Activated gamma-delta T cell treated with Interleukin-2 at 50 U/mL for 16 hours (primary cell): Measurements from ENCODE around the gene FAM83D.
"Not testable (repeated sequence)": the region's sequence is repeated elsewhere in the genome, so short reads cannot be mapped to it uniquely, and the experiment has no call there.

Experiments used
- DNase-seq: peaks from one replicate; pipeline ENCODE4 v3.0.0-alpha.2; 2020

The FAM83D gene

DNA sequence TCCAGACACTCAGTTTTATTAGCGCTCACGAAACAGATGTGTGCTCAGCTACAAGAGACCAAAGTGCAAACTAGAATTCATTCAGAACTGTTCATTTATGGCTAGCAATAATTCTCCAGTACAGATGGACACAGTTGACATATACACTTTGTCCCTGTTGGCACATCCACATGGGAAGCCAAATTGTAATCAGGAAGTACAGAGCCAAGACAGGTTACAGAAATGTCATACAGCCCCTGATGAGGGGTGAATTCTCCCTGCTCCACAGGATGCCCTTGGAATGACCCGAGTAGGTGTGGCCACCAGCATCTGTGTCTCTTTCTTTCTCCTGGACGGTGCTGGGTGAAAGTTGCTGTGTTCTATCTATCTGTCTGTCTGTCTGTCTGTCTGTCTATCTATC is 43.5 kb downstream of the FAM83D start:
- DNase-seq: no peak

DNA sequence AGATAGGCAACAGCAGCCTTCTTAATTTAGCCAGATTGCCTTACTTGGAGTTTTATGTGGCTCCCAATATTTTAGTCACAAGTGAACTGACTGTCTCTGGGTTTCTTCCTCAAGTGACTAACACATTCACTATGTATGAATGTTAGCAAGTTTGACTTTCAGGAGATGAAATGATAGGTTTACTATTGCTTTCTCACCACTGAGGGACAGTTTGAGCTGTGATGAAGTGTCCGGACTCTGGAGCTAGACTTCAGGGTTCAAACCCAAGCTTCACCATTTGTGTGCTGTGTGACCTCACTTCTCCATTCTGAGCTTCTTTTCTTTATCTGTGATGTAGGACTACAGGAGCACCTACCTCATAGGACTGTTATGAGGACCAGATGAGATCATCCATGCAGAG is 44.1 kb downstream of the FAM83D start:
- DNase-seq: no peak

DNA sequence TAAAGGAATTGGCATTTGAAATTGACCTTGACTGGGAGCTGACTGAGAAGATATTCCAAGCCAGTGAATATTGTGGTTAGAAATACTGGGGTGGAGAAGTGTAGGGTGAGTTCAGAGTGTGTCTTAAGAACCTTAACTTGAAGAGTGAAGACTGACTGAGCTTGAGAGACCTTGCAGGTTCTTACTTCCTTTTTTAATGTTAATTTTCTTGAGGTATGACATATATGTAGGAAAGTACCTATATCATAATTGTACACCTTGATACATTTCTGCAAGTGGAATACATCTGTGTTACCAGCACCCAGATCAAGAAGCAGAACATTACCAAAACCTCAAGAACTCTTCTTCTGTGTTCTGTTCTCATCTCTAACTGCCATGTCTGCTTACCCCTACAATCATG is 46.9 kb downstream of the FAM83D start:
- no peak for DNase-seq

DNA sequence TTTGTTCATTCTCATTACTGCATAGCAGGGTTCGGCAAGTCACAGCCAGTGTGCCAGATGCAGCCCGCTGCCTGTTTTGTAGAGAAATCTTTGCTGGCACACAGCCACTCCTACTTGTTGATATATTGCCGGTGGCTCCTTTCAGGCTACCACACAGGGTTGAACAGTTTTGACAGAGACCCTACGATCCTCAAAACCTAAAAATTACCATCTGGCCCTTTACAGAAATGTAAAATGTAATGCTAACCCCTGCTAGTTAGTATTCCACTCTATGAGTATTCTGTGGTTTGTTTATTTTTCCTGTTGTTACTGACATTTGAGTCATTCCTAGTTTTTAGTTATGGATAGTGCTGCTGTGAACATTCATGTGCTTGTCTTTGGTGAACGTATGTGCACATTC is 47.4 kb downstream of the FAM83D start:
- no peak for DNase-seq

DNA sequence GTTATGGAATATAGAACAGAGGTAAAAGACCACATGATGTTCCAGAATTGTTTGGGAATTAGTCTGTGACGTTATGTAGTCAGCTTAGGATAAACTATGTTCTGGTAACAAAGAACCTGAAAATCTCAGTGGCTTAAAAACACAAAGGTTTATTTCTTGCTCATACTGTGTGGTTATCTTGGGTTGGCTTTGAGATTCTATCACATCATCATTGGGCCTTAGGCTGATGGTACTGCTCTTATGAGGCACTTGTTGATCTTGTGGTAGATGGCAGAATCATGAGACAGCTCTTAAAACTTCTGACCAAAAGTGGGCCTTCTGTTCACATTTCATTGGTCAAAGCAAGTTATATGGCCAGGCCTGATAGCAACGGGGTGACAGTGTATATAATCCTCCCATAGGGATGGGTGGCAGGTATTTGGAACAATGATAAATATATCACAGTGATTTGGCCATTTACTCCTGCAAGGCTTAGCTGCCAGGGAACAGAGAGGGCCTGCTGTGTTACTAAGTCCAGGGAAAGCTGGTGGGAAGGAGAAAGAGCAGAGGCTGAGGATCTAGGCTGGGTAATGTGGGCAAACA is 49.4 kb downstream of the FAM83D start:
- DNase-seq: no peak

DNA sequence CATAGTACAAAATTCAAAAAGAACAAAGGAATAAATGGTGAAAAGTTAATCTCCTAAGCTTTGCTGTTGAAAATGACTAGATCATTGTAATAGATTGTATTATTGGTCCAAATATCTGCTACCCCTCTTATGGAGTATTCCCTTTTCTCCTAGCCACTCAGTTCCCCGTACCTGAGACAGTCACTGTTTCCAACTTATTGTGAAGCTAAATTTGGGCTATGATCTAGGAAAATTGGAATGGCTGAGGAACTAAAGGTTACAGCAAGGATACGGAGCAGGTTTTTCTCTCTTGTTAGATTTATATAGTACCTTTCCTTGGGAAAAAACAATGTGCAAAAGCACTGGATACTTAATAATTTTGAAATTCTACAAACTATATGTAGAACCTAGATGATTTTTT is 53.2 kb downstream of the FAM83D start:
- no peak for DNase-seq

DNA sequence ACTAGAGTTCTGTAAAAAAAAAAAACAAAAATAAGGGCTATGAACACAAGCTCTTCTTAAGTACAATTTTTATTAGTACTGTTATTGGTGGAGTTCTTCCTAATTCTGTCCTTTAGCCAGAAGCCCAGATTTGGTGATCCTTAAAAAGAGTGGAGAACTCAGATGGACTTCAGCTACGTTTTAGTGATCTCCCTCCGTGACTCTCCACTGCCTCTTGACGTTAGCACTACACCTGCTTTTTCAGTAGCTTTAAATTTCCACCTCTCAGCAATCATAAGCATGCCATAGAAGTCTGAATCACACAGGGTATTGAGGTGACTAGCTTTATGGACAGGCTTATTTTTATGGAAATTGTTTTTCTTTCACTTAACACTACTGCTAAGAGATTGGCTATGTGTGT is 53.6 kb downstream of the FAM83D start:
- DNase-seq: no peak

DNA sequence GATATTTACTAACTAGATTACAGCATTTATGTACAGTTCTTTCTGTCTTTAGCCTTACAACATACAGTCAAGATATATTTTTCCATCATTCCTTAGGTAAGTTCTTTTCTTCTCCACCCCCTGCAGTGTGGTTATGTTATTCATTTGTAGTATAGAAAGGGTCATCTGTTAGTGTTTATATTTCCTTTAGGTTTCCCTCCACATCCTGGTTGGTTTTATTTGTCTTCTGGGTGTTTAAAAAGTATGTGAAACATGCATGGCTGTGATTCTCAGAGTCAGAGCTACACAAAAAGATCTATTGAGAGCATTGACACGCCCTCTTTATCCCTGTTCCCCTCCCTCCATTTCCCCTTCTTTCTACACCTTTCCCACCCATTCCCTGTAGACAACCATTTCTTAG is 56.1 kb downstream of the FAM83D start:
- no peak for DNase-seq

DNA sequence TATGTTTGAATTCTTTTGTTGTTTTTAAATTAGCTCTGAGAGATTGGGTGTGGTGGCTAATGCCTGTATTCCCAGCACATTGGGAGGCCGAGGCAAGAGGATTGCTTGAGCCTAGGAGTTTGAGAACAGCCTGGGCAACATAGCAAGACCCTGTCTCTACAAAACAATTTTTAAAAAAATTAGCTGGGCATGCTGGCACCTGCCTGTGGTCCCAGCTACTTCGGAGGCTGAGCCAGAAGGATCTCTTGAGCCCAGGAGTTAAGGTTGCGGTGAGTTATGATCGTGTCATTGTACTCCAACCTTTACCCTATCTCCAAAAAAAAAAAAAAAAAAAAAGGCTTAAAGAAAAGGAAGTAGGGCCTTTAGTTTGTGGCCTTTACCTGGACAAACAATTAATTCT is 58.8 kb downstream of the FAM83D start:
- DNase-seq: no peak

DNA sequence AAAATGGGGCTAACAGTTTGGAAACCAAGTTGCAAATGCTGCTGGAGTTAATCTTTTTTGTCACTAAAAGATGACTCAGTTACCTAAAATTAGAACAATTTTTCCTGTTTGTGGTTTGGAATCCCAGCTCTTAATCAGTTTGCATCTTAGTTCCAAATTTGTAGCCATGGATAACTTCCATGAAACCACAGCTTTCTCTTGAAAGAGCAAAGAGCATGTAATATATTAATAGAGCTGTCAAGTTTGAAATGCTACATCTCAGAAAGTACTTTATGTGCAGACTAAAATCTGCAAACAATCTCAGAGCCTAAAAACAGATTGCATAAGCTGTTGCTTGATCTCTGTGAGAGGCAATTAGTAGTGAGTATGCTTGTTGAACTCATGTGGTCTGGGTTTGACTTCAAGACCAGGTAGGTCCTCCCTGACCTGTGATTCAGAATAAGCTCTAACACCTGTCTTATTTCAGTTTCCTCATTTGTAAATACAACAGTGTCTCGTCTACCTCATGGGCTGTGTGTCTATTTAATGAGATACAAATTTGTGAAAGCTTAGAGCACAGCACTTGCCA is 59.5 kb downstream of the FAM83D start:
- DNase-seq: no peak

DNA sequence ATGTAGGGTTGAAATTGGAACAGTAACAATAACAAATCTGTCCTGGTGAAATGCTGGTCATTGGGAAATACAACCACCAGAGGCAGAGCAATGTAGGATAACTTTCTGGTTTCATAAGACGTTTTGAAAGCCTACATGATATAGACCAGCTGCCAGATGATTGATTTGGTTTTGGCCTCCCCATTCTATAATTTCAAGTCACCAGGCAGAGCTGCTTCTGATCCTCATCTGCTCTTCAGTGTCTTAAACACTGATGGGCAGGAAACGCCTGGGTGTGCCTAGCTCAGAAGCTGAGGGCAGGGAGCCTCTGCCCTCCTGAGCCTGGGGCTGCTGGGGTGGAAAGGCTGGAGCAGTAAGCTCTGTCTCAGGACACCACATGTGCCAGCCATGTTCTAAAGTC is 60.4 kb downstream of the FAM83D start:
- DNase-seq: no peak

DNA sequence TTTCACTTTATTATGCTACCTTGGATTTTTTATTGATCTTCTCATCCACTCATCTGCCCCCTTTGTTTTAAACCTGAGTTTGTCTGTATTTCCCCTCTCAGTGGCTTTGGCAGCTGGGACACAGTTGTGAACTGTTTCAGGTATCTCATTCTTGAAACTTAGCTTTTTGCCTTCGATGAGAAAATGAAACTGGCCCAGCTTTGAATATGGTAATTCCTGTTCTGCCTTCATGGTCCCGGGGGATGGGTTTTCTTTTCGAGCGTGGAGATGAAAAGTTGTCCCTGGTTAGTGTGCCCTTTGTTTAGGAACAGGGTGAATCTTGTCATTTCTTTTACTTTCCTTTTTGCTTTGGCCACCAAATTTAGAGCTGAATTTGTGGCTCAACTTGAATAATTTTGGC is 61.6 kb downstream of the FAM83D start:
- DNase-seq: no peak

DNA sequence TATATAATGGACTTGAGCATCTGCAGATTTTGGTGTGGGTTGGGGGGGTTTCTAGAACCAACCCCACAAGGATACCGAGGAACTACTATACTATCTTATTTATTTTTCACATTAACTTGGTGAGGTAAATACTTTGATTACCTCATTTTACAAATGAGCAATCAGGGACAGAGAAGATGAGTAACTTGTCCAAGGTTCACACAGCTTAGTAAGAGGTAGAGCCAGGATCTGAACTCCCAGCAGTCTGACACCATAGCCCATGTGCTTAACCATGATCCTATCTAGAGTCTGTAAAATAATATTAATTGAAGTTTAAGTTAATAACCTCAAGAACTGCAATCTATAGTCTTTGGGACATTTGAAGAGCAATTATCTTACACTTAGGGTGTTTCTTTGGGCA is 64.5 kb downstream of the FAM83D start:
- no peak for DNase-seq

DNA sequence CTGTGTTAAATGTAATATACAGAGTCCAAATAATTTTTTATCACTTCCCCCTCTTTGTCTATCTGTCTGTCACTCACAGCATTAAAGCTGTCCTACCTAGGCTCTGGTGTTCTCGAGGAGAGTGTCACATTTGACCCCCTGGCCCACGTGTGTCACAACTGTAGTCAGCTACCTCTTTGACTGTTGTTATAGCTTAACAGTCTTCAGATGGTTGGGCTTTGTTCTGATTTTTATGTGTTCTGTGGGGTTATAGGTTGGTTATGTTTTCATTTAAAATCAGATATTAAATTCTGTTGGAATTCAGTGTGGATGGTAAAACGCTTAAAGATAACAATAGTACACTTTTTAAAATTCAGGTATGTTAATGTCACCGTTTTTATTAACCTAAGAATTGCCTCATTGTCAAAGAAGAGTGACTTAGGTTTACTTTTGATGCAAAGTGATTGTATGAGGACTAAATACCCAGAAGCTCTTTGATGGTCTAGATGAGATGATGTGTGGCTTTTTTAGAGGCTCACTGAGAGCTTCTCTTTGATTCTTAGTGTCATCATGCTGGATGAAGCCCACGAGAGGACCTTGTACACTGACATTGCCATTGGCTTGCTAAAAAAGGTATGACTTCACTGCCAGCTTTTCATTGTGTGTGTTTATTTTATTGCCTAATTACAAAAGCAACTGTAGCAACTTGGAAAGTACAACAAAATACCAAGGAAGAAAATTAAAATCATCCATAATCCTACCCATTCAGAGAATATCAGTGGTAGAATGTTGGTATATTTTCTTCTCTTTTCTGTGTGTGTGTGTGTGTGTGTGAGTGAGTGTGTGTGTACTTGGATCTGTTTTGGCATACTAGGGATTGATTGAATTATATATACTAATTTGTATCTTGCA is 65.8 kb downstream of the FAM83D start:
- DNase-seq: no peak

DNA sequence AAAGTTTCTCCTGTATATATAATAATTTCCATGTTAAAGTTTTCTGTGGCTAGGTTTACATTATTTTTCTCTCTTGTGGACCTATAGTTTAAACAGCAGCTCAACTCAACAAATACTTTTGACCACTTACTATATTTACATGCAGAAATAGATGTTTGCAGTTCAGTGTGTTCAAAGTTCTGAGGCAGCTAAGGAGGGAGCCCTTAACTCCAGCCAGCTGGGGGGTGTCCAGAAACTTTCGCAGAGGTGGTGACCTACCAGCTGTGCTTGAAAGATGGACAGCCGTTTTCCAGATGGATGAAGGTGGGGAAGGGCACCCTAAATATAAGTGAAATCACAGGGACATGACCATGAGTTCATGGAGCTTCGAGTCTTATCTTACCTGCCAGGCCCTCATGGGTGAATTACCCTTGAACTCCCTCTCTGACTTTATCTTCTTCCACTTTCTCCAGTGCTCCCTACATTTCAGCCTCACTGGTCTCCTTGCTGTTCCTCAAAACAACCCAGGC is 69.4 kb downstream of the FAM83D start:
- no peak for DNase-seq

DNA sequence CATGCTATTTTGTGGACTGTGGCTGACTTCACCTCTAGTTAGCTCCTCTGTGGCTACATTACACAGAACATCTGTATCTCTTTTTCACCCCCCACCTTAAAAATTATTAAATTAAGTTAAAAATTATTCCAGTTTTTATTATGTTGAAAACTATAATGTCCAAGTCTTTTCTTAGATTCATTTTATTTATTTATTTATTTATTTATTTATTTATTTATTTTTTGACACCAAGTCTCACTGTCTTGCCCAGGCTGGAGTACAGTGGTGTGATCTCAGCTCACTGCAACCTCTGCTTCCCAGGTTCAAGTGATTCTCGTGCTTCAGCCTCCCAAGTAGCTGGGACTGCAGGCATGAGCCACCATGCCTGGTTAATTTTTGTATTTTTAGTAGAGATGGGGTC is 70.6 kb downstream of the FAM83D start:
- not testable (repeated sequence) for DNase-seq

DNA sequence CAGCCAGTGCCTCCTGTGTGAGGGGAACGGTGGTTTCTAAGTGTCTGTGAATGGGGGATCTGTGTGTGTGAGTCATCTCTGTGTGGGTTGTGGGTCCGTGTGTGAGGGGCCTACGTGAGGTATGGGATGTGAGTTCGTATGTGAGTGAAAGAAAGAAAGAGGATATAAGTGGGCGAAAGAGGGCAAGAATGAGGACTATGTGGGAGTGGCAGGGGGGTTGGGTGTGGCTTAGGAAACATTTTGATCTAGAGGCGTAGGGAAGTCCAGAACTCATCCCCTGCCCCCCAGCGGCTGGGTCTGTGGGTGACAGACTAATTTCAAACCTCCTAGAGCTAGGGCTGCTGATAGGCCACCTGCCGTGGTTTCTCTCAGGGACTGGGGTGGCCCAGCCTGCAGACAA is 71.4 kb downstream of the FAM83D start:
- peak; percentile 7 for DNase-seq

DNA sequence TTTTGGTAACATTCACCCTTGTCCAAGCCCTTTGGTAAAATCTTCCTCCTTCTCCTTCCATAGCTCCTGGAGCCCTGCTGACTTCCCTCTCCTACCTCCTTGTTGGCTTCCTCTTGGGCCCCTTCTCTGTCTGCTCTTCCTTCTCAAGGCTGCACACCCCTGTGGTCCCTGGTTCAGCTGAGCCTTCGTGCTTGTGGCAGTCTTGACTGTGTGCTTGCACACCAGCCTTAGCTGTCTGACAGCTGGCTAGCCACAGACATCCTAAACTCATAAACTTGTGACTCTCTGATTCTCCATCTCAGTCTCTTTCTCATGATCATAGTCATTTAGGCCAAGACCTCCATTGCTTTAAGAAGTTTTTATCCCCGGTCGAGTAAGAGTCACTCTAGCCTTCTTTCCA is 73.0 kb downstream of the FAM83D start:
- no peak for DNase-seq

DNA sequence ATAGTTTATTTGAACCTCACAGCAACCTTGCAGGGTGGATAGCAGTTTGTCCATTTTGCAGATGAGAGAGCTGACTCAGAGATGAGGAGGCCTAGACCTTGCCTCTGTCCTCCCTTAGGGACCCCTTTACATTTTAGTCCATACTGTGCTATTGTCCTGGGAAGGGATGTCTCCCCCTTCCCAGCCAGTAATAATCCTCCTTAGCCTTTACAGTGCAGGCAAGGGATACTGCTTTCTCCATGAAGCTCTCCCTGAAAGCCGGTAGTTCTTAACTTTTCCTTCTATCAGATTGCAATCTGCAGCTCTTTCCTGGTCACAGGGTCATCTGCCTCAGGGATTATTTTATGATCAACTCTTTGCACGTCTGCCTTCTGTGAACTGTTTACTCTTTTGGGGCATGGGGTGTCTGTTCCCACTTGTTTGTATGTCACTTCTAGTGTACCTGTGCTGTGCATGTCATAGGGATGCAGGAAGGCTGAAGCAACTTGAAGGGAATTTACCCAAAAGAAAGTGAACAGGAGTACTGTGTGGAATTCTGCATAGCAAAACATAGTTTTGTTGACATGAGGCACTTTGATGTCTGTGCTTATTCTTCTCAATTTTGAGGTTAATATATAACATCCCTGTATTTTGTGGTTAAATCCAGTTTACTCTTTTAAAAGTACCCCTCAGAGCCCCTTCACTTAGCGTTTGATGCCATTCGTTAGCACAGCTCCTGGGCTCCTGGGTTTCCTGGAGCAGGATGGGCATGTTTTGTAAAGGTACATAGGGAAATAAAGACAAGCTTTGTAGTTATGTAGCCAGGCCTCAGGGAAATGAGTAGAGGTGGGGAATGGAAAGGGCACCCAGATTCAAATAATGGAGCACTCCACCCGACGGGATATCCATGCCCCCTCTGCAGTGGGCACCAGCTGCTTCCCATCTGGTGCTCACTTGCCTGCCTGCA is 74.0 kb downstream of the FAM83D start:
- no peak for DNase-seq
